GM23248 (cell line): ENCODE data around the gene PPP3R1. TPM values are rescaled to one million over a fixed set of nuclear protein-coding genes. Genes with fewer than 3 reads are reported as not detected.

ENCODE experiments used
- DNase-seq: peaks from one replicate; pipeline ENCODE4 v3.0.0-alpha.2; 2015
- H2AFZ ChIP-seq: fragments of 200-600 bp; sonication (generic); 2 replicates; pipeline ENCODE4 v1.6.1; 2016; ENCODE audit warnings: antibody characterized with exemption
- H3F3A ChIP-seq: fragments of 200-600 bp; sonication (generic); 2 replicates; pipeline ENCODE4 v1.6.1; 2016; ENCODE audit warnings: mild to moderate bottlenecking, antibody characterized with exemption, mixed run types; ENCODE audit not compliant: insufficient read depth
- H3K27ac ChIP-seq: fragments of 200-600 bp; sonication (generic); 2 replicates; pipeline ENCODE4 v1.5.1; 2016; ENCODE audit warnings: mild to moderate bottlenecking
- H3K27me3 ChIP-seq: fragments of 200-600 bp; sonication (generic); replicated peaks from 2 replicates; pipeline ENCODE4 v1.6.1; 2016; ENCODE audit warnings: mild to moderate bottlenecking; ENCODE audit not compliant: insufficient read depth
- H3K36me3 ChIP-seq: fragments of 200-600 bp; sonication (generic); 2 replicates; pipeline ENCODE4 v1.6.1; 2016; ENCODE audit warnings: low read depth, mild to moderate bottlenecking
- H3K4me1 ChIP-seq: fragments of 200-600 bp; sonication (generic); 2 replicates; pipeline ENCODE4 v1.6.1; 2016; ENCODE audit warnings: mild to moderate bottlenecking; ENCODE audit not compliant: insufficient read depth
- H3K4me2 ChIP-seq: fragments of 200-600 bp; sonication (generic); one replicate; pipeline ENCODE4 v1.6.1; 2016; ENCODE audit warnings: mild to moderate bottlenecking; ENCODE audit not compliant: unreplicated experiment
- H3K4me3 ChIP-seq: fragments of 200-600 bp; sonication (generic); 2 replicates; pipeline ENCODE4 v1.5.1; 2016; ENCODE audit warnings: mild to moderate bottlenecking
- H3K79me2 ChIP-seq: fragments of 200-600 bp; sonication (generic); 2 replicates; pipeline ENCODE4 v1.6.1; 2016; ENCODE audit warnings: mild to moderate bottlenecking; ENCODE audit not compliant: insufficient read depth
- H3K9ac ChIP-seq: fragments of 200-600 bp; sonication (generic); 2 replicates; pipeline ENCODE4 v1.6.1; 2016; ENCODE audit warnings: mild to moderate bottlenecking
- H3K9me2 ChIP-seq: fragments of 200-600 bp; sonication (generic); 2 replicates; pipeline ENCODE4 v1.6.1; 2016; ENCODE audit warnings: mixed run types, mild to moderate bottlenecking, moderate library complexity; ENCODE audit not compliant: insufficient read depth
- H3K9me3 ChIP-seq: fragments of 200-600 bp; sonication (generic); one replicate; pipeline ENCODE4 v1.6.1; 2017; ENCODE audit warnings: low read depth
- H4K20me1 ChIP-seq: fragments of 200-600 bp; sonication (generic); 2 replicates; pipeline ENCODE4 v1.6.0; 2016; ENCODE audit not compliant: insufficient read depth
- EZH2 ChIP-seq: fragments of 200-600 bp; sonication (generic); IDR thresholded peaks from 2 replicates; pipeline ENCODE4 v1.6.1; 2018; ENCODE audit warnings: antibody characterized with exemption, mild to moderate bottlenecking; ENCODE audit not compliant: insufficient read depth, poor library complexity, severe bottlenecking
- EZH2phosphoT487 ChIP-seq: fragments of 200-600 bp; sonication (generic); IDR thresholded peaks from 2 replicates; pipeline ENCODE4 v1.6.1; 2018; ENCODE audit warnings: antibody characterized with exemption, moderate library complexity, mild to moderate bottlenecking, low read depth; ENCODE audit not compliant: insufficient read depth
- WGBS, 2 experiments: methylation state at CpG; one replicate each; pipeline ENCODE4 v1.1.6; 2015 to 2017; ENCODE audit warnings: low lambda C conversion rate in 2 of 2, low coverage in 1 of 2; ENCODE audit errors: missing lambda C conversion rate in 2 of 2; 5-methylcytosine and 5-hydroxymethylcytosine counted together
- in situ Hi-C: fragments of 300-500 bp; cut with MboI; formaldehyde crosslinking; loops from 2 replicates; pipeline ENCODE4 v1.15.0; 2020
- polyA plus RNA-seq: library from polyadenylated mRNA; unstranded; fragments of >200 nt; fragmentation: Nextera tagmentation; extraction: Ambion mirVana; gene quantifications from 2 replicates; pipeline ENCODE4 v1.2.1, GENCODE V29; 2016
- total RNA-seq: library from RNA; depleted of rRNA; stranded (reverse); fragments of >200 nt; shearing (Covaris generic); gene quantifications from 2 replicates; pipeline ENCODE4 v1.2.3, GENCODE V29; 2014

PPP3R1 gene
- total and polyA plus RNA-seq, 2 experiments from 2014 or later: 3.8 to 17.7 TPM

GRCh38 chr2:68250196-68250595 is 2.1 kb downstream of the PPP3R1 start:
- TF ChIP-seq EZH2 (no peak), EZH2phosphoT487 (no peak)
- H2AFZ ChIP-seq: 0 out of 2 replicates have a peak overlapping the region, but pooled peaks have one; percentile 3
- peak overlapping the region; percentile 94 for H3K9ac ChIP-seq
- H4K20me1 ChIP-seq: peaks cover 48% of the 10 kb centered on the region
- WGBS, 2 experiments: 20 to 22% methylated on average over 5 of the region's 5 CpGs
- peak overlapping the region; percentile 95 for H3K27ac ChIP-seq
- peak overlapping the region; percentile 93 for H3K4me3 ChIP-seq
- peaks cover 56% of the 10 kb centered on the region for H3K4me1 ChIP-seq
- H3K9me3 ChIP-seq: no peaks in the 10 kb centered on the region
- peak overlapping the region; percentile 97 for H3K4me2 ChIP-seq
- no peaks in the 10 kb centered on the region for H3K27me3 ChIP-seq
- peaks cover 28% of the 10 kb centered on the region for H3F3A ChIP-seq
- peaks cover 76% of the 10 kb centered on the region for H3K79me2 ChIP-seq
- H3K36me3 ChIP-seq: no peaks in the 10 kb centered on the region
- in situ Hi-C loops: no loop called here
- no peaks in the 10 kb centered on the region for H3K9me2 ChIP-seq
- peak; percentile 25 for DNase-seq

GRCh38 chr2:68248806-68249205 is 3.5 kb downstream of the PPP3R1 start:
- Histone ChIP-seq H3K4me1 (peaks cover 58% of the 10 kb centered on the region), H3K27me3 (no peaks in the 10 kb centered on the region), H3K4me3 (peak overlapping the region; percentile 93; the same call in 1 of the 2 replicates), H3F3A (peaks cover 30% of the 10 kb centered on the region), H4K20me1 (peaks cover 56% of the 10 kb centered on the region), H3K27ac (no peak overlapping the region), H3K4me2 (peak overlapping the region; percentile 97), H2AFZ (no peak overlapping the region), H3K79me2 (peaks cover 76% of the 10 kb centered on the region), H3K9me3 (no peaks in the 10 kb centered on the region), H3K36me3 (no peaks in the 10 kb centered on the region), H3K9me2 (no peaks in the 10 kb centered on the region), H3K9ac (0 out of 2 replicates have a peak overlapping the region, but pooled peaks have one; percentile 94)
- TF ChIP-seq EZH2: no peak
- no peak for TF ChIP-seq EZH2phosphoT487
- in situ Hi-C loops: no loop called here
- DNase-seq: no peak
- WGBS, 2 experiments: 92 to 98% methylated on average over 2 of the region's 2 CpGs

- in situ Hi-C loops: no loop called here
- H3K79me2 ChIP-seq: peaks cover 77% of the 10 kb centered on the region
- no peak overlapping the region for H3K27ac ChIP-seq
- H3K9ac ChIP-seq: no peak overlapping the region
- TF ChIP-seq EZH2 (no peak), EZH2phosphoT487 (no peak)
- H3K4me1 ChIP-seq: peaks cover 62% of the 10 kb centered on the region
- H2AFZ ChIP-seq: no peak overlapping the region
- H3F3A ChIP-seq: peaks cover 30% of the 10 kb centered on the region
- H3K27me3 ChIP-seq: no peaks in the 10 kb centered on the region
- DNase-seq: no peak
- no peak overlapping the region for H3K4me3 ChIP-seq
- H3K4me2 ChIP-seq: peak overlapping the region; percentile 97
- H3K36me3 ChIP-seq: no peaks in the 10 kb centered on the region
- H3K9me3 ChIP-seq: no peaks in the 10 kb centered on the region
- H4K20me1 ChIP-seq: peaks cover 60% of the 10 kb centered on the region
- 95% methylated on average over 3 of the region's 3 CpGs for WGBS, 2 experiments
- no peaks in the 10 kb centered on the region for H3K9me2 ChIP-seq
Measured at GRCh38 chr2:68248361-68248760, 4.0 kb downstream of the PPP3R1 start.

- H3K79me2 ChIP-seq: peaks cover 96% of the 10 kb centered on the region
- TF ChIP-seq EZH2phosphoT487 (no peak), EZH2 (no peak)
- H3K27me3 ChIP-seq: no peaks in the 10 kb centered on the region
- no peak overlapping the region for H3K4me2 ChIP-seq
- H3F3A ChIP-seq: peaks cover 23% of the 10 kb centered on the region
- H3K4me1 ChIP-seq: peaks cover 63% of the 10 kb centered on the region
- no peak overlapping the region for H3K27ac ChIP-seq
- H2AFZ ChIP-seq: no peak overlapping the region
- H3K36me3 ChIP-seq: no peaks in the 10 kb centered on the region
- in situ Hi-C loops: no loop called here
- no peak overlapping the region for H3K4me3 ChIP-seq
- H3K9me3 ChIP-seq: no peaks in the 10 kb centered on the region
- DNase-seq: no peak
- 53 to 61% methylated on average over 1 of the region's 1 CpG for WGBS, 2 experiments
- H4K20me1 ChIP-seq: peaks cover 76% of the 10 kb centered on the region
- no peaks in the 10 kb centered on the region for H3K9me2 ChIP-seq
- no peak overlapping the region for H3K9ac ChIP-seq
Measured at GRCh38 chr2:68246396-68246795, 5.9 kb downstream of the PPP3R1 start.

GRCh38 chr2:68245672-68246071 is 6.7 kb downstream of the PPP3R1 start:
- Histone ChIP-seq H3K4me1 (peaks cover 63% of the 10 kb centered on the region), H3K27me3 (no peaks in the 10 kb centered on the region), H3K9ac (no peak overlapping the region), H3K27ac (no peak overlapping the region), H3K9me2 (no peaks in the 10 kb centered on the region), H2AFZ (no peak overlapping the region), H3K79me2 (peaks cover 100% of the 10 kb centered on the region), H4K20me1 (peaks cover 79% of the 10 kb centered on the region), H3K9me3 (no peaks in the 10 kb centered on the region), H3K4me2 (no peak overlapping the region), H3F3A (peaks cover 20% of the 10 kb centered on the region), H3K4me3 (no peak overlapping the region), H3K36me3 (no peaks in the 10 kb centered on the region)
- TF ChIP-seq EZH2phosphoT487 (no peak), EZH2 (no peak)
- in situ Hi-C loops: no loop called here
- no peak for DNase-seq
